Caki2 (cell line): ENCODE data around the gene SSH2. TPM values are rescaled to one million over a fixed set of nuclear protein-coding genes. Genes with fewer than 3 reads are reported as not detected.
"Not testable (repeated sequence)": the region's sequence is repeated elsewhere in the genome, so short reads cannot be mapped to it uniquely, and the experiment has no call there.

Experiments used
- DNase-seq: peaks from one replicate; pipeline ENCODE4 v3.0.0-alpha.2; 2015; ENCODE audit warnings: low read depth
- in situ Hi-C: cut with HindIII; loops from 2 replicates; pipeline ENCODE4 v1.10.0; 2016; ENCODE audit warnings: low sequenced_read_pairs, low pct_unique_long_range_greater_than_20kb, mixed read lengths
- total RNA-seq: library from RNA; depleted of rRNA; stranded (reverse); fragments of >200 nt; shearing (Covaris generic); gene quantifications from 2 replicates; pipeline ENCODE4 v1.2.3, GENCODE V29; 2014; ENCODE audit warnings: low replicate concordance

SSH2 gene
- total RNA-seq, 1 experiment from 2014 or later, result 28.6 TPM

- in situ Hi-C loops, result no loop called here
These were observed 37.8 kb downstream of the SSH2 start for GRCh38 chr17:29892201-29892600.

GRCh38 chr17:29891131-29891530, 38.9 kb downstream of the SSH2 start:
- DNase-seq, result no peak
- in situ Hi-C loops, result no loop called here

More at GRCh38 chr17:29892201-29892600, 37.8 kb downstream of the SSH2 start:
- DNase-seq, result no peak

- no peak for DNase-seq
- in situ Hi-C loops, result no loop called here
These were observed 44.9 kb downstream of the SSH2 start for GRCh38 chr17:29885031-29885640.

GRCh38 chr17:29883497-29883896, 46.5 kb downstream of the SSH2 start:
- in situ Hi-C loops, result no loop called here
- no peak for DNase-seq

GRCh38 chr17:29881256-29881655, 48.8 kb downstream of the SSH2 start:
- no peak for DNase-seq
- in situ Hi-C loops, result no loop called here

GRCh38 chr17:29880031-29880430, 50.0 kb downstream of the SSH2 start:
- in situ Hi-C loops, result no loop called here
- no peak for DNase-seq

GRCh38 chr17:29874931-29875596, 55.0 kb downstream of the SSH2 start:
- in situ Hi-C loops, result no loop called here
- DNase-seq, result no peak

- in situ Hi-C loops, DNase-seq: not testable (repeated sequence)
These were observed 55.7 kb downstream of the SSH2 start for GRCh38 chr17:29874358-29874757.

- no peak for DNase-seq
- in situ Hi-C loops, result no loop called here
These were observed 56.6 kb downstream of the SSH2 start for GRCh38 chr17:29873476-29873875.

- no peak for DNase-seq
- in situ Hi-C loops, result no loop called here
These were observed 59.1 kb downstream of the SSH2 start for GRCh38 chr17:29870836-29871465.

- in situ Hi-C loops, result no loop called here
- DNase-seq, result peak; percentile 5
These were observed 62.3 kb downstream of the SSH2 start for GRCh38 chr17:29867643-29868181.

- in situ Hi-C loops, result no loop called here
These were observed 63.2 kb downstream of the SSH2 start for GRCh38 chr17:29866746-29867404.

GRCh38 chr17:29864615-29865014, 65.4 kb downstream of the SSH2 start:
- DNase-seq, result no peak
- in situ Hi-C loops, result no loop called here

More at GRCh38 chr17:29866746-29867404, 63.2 kb downstream of the SSH2 start:
- DNase-seq, result no peak

GRCh38 chr17:29864123-29864522, 65.9 kb downstream of the SSH2 start:
- in situ Hi-C loops, result not testable (repeated sequence)

GRCh38 chr17:29862951-29863350, 67.1 kb downstream of the SSH2 start:
- no peak for DNase-seq
- in situ Hi-C loops, result no loop called here

More at GRCh38 chr17:29864123-29864522, 65.9 kb downstream of the SSH2 start:
- DNase-seq, result not testable (repeated sequence)

- no peak for DNase-seq
- in situ Hi-C loops, result no loop called here
These were observed 67.9 kb downstream of the SSH2 start for GRCh38 chr17:29862127-29862526.

GRCh38 chr17:29859445-29859844, 70.6 kb downstream of the SSH2 start:
- in situ Hi-C loops, DNase-seq: not testable (repeated sequence)

- DNase-seq, result no peak
- in situ Hi-C loops, result no loop called here
These were observed 72.2 kb downstream of the SSH2 start for GRCh38 chr17:29857823-29858222.

GRCh38 chr17:29857105-29857504, 72.9 kb downstream of the SSH2 start:
- DNase-seq, in situ Hi-C loops: not testable (repeated sequence)
